ENCODE results near the gene CSMD2. TPM values are rescaled to one million over a fixed set of nuclear protein-coding genes. Genes with fewer than 3 reads are reported as not detected.

Gene CSMD2
- total RNA-seq, 5 donors from 2014 or later (not counting 1 experiment from before 2014, with no cell fraction given), result 0.03 TPM; not detected in 4

DNA sequence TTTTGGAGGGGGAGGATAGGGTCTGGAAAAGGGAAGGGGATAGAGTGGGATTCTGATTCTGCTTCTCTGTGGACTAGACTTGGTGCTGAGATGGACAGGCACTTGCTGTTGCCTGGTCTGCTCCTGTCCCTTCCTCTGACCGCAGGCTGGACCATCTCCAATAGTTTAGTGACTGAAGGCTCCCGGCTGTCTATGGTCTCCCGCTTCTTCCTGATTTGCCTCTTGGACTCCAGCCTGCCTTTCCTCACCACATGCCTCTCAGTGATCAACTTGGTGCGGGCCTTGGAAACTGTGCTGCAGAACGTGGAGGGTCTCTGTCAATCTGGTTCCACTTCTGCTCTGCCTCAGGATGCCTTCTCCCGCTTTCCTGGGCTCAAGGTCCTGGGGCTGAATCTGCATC is 698.9 kb downstream of the CSMD2 start:
- Histone ChIP-seq H3K27me3 (replicated peaks in 1 of 2; ENCODE audit: control insufficient read depth in 2 of 2, extremely low read depth in 1 of 2, insufficient read depth in 2 of 2, low read length in 1 of 2) (no peaks in the 10 kb centered on the region), H3K4me1 (ENCODE audit: control insufficient read depth in 1 of 2, extremely low read depth in 1 of 2, insufficient read depth in 2 of 2, low read length in 2 of 2) (peaks cover 0 to 6% of the 10 kb centered on the region in 2 experiments), H3K9me3 (no peaks in the 10 kb centered on the region), H3K4me3 (ENCODE audit: control insufficient read depth in 1 of 2, extremely low read depth in 1 of 2, low read length in 1 of 2) (no peak overlapping the region), H3K27ac (ENCODE audit: low read length) (no peak overlapping the region), H3K36me3 (ENCODE audit: control insufficient read depth in 2 of 2, extremely low read depth in 1 of 2, insufficient read depth in 1 of 2, low read length in 1 of 2) (no peaks in the 10 kb centered on the region)
- no peak for ATAC-seq (replicated peaks in 1 of 4)
- no peaks in the 10 kb centered on the region for H3K36me3 Mint-ChIP-seq
- H3K9me3 Mint-ChIP-seq, result no peaks in the 10 kb centered on the region
- peaks cover 6 to 12% (median 8%) of the 10 kb centered on the region in 3 donors for H3K4me1 Mint-ChIP-seq
- H3K27me3 Mint-ChIP-seq, result no peaks in the 10 kb centered on the region
- ChIA-PET CTCF (no interaction called here), POLR2A (no interaction called here)
- no peak overlapping the region for H3K27ac Mint-ChIP-seq
- WGBS (ENCODE audit: insufficient coverage), result 88% methylated on average over 6 of the region's 6 CpGs
- no peak overlapping the region for H3K4me3 Mint-ChIP-seq
- no peak for DNase-seq

DNA sequence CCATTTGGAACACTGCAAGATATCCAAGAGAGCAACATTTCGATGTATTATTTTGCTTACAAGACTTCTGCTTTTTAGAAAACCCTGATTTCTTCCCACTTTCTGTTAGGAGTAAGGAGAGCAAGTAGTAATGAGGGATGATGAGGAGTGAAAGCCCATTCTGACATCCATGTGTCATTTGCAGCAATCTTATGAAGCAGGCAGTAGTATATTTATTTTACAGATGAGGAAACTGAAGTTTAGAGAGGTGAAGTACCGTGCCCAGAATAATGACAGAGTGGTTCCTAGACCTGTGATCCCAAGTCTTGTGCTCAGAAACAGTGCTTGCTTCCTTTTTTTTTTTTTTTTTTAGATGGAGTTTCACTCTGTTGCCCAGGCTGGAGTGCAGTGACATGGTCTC is 699.7 kb downstream of the CSMD2 start:
- CTCF ChIA-PET, result interaction anchor here in 1 of 2 donors (0.7 kb wide), 1 partner anchor 8 kb away, joined by 5 read pairs; no protein-coding TSS in a partner anchor
- Mint-ChIP-seq H3K36me3 (no peaks in the 10 kb centered on the region), H3K4me3 (no peak overlapping the region), H3K27ac (no peak overlapping the region), H3K27me3 (no peaks in the 10 kb centered on the region), H3K9me3 (no peaks in the 10 kb centered on the region), H3K4me1 (peaks cover 0 to 6% (median under 1%) of the 10 kb centered on the region in 3 donors)
- H3K27me3 ChIP-seq (replicated peaks in 1 of 2; ENCODE audit: control insufficient read depth in 2 of 2, extremely low read depth in 1 of 2, insufficient read depth in 2 of 2, low read length in 1 of 2), result peaks cover 0 to 6% of the 10 kb centered on the region in 2 experiments
- H3K9me3 ChIP-seq, result no peaks in the 10 kb centered on the region
- no peak overlapping the region for H3K27ac ChIP-seq (ENCODE audit: low read length)
- 100% methylated on average over 2 of the region's 2 CpGs for WGBS (ENCODE audit: insufficient coverage)
- H3K4me3 ChIP-seq (ENCODE audit: control insufficient read depth in 1 of 2, extremely low read depth in 1 of 2, low read length in 1 of 2), result no peak overlapping the region
- DNase-seq (no peak), ATAC-seq (replicated peaks in 1 of 4) (no peak)
- no peaks in the 10 kb centered on the region for H3K36me3 ChIP-seq (ENCODE audit: control insufficient read depth in 2 of 2, extremely low read depth in 1 of 2, insufficient read depth in 1 of 2, low read length in 1 of 2)
- POLR2A ChIA-PET, result no interaction called here
- H3K4me1 ChIP-seq (ENCODE audit: control insufficient read depth in 1 of 2, extremely low read depth in 1 of 2, insufficient read depth in 2 of 2, low read length in 2 of 2), result peaks cover 0 to under 1% of the 10 kb centered on the region in 2 experiments

DNA sequence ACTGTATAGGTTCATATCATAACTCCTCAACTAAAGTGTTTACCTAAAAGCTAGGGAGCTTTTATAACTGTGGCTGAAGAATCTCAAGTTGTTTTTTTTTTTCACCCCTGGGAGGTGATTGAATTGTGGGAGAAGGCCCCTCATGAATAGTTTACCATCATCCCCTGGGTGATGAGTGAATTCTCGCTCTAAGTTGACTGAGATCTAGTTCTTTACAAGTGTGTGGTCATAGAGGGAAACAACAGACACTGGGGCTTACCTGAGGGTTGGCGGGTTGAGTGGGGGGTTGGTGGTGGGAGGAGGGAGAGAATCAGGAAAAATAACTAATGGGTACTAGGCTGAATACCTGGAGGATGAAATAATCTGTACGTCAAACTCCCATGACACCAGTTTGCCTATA is 700.5 kb downstream of the CSMD2 start:
- Histone ChIP-seq H3K27ac (ENCODE audit: low read length) (no peak overlapping the region), H3K27me3 (replicated peaks in 1 of 2; ENCODE audit: control insufficient read depth in 2 of 2, extremely low read depth in 1 of 2, insufficient read depth in 2 of 2, low read length in 1 of 2) (peaks cover 0 to 8% of the 10 kb centered on the region in 2 experiments), H3K9me3 (no peaks in the 10 kb centered on the region), H3K4me1 (ENCODE audit: control insufficient read depth in 1 of 2, extremely low read depth in 1 of 2, insufficient read depth in 2 of 2, low read length in 2 of 2) (no peaks in the 10 kb centered on the region), H3K4me3 (ENCODE audit: control insufficient read depth in 1 of 2, extremely low read depth in 1 of 2, low read length in 1 of 2) (no peak overlapping the region), H3K36me3 (ENCODE audit: control insufficient read depth in 2 of 2, extremely low read depth in 1 of 2, insufficient read depth in 1 of 2, low read length in 1 of 2) (no peaks in the 10 kb centered on the region)
- H3K9me3 Mint-ChIP-seq, result no peaks in the 10 kb centered on the region
- H3K36me3 Mint-ChIP-seq, result no peaks in the 10 kb centered on the region
- POLR2A ChIA-PET, result no interaction called here
- CTCF ChIA-PET, result interaction anchor here in 1 of 2 donors (0.7 kb wide), 1 partner anchor 9 kb away, joined by 5 read pairs; no protein-coding TSS in a partner anchor
- DNase-seq (no peak), ATAC-seq (replicated peaks in 1 of 4) (no peak)
- no peak overlapping the region for H3K27ac Mint-ChIP-seq
- WGBS (ENCODE audit: insufficient coverage), result 20% methylated on average over 1 of the region's 3 CpGs
- H3K27me3 Mint-ChIP-seq, result no peaks in the 10 kb centered on the region
- H3K4me1 Mint-ChIP-seq, result peaks cover 0 to 3% (median 0%) of the 10 kb centered on the region in 3 donors
- no peak overlapping the region for H3K4me3 Mint-ChIP-seq

Other genes starting within 250 kb of the CSMD2 start
- gene C1orf94, start 11.7 kb upstream of the CSMD2 start, total RNA-seq, result not detected